Mucosa of gallbladder (tissue), 1 donor: ENCODE measurements around the gene TEF. TPM values are rescaled to one million over a fixed set of nuclear protein-coding genes. Genes with fewer than 3 reads are reported as not detected.

Source experiments
- DNase-seq: peaks from one replicate; pipeline ENCODE4 v3.0.0-alpha.2; 2020; ENCODE audit warnings: low spot score
- total RNA-seq: library from RNA; stranded (reverse); gene quantifications from one replicate; pipeline ENCODE4 v1.2.1, GENCODE V29; 2021
- donor health status: DM: no; HTN: no; CAD: no.

Gene TEF, protein sequence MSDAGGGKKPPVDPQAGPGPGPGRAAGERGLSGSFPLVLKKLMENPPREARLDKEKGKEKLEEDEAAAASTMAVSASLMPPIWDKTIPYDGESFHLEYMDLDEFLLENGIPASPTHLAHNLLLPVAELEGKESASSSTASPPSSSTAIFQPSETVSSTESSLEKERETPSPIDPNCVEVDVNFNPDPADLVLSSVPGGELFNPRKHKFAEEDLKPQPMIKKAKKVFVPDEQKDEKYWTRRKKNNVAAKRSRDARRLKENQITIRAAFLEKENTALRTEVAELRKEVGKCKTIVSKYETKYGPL
- 28.4 TPM for total RNA-seq

DNA sequence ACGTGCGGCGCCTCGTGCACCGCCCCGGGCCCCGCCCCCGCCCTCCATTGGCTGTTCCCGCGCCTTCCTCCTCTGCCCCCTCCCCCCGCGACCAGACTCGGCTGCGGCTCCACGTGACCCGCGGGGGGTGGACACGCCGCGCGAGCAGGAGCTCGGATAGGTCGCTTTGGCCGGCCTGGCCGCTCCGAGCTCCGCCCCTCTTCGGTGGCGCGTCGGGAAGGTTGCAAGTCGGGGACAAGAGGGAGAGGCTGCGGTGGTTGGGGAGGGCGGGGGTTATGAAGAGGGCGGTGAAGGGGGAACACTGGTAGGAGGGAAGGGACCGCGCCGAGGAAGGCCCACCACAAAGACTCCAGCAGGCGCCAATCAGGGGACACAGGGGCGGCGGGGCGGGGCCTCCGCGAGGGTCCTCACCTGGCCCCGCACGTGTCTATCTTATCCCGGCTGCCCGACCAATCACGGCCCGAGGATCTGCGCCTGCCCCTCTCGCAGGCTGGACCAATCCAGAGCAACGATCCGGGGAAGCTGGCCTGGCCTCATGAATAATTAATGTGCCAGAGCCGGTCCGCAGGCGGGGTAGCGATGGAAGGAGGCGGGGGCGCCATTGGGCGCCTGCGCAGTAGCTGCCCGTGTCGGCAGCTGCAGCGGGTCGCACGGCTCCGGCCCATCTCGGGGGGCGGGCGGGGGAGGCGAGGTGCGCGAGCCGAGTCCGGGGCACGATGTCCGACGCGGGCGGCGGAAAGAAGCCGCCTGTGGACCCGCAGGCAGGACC, at the start of gene TEF:
TSS of gene TEF (plus strand) at position 614 of the 769 bp plus-strand sequence. CDS start at position 717, 103 bp downstream.
- DNase-seq = peak; percentile 99

- no peak for DNase-seq
These were observed 49.4 kb upstream of the TEF start for GRCh38 chr22:41332217-41332939.

DNA sequence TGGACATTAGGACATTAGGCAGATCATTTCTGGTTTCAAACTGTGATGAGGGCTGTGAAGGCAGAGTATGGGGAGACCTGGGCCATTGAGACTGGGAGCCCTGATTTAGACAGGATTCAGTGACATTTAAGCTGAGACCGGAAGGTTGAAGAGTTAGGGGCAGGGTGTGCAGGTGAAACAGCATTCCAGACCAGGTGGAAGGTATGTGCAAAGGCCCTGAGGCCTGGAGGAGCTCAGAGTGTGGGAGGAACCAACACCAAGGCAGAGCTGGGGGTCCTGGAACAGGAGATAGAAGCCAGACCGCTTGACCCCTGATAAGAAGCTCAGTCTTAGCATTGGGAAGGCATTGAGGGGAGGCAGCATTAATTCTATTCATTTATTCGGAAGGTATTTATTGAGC, 47.9 kb upstream of the TEF start:
- DNase-seq = no peak

GRCh38 chr22:41334215-41334614, 47.5 kb upstream of the TEF start:
- DNase-seq = no peak

- no peak for DNase-seq
These were observed 46.6 kb upstream of the TEF start for GRCh38 chr22:41334951-41335635.

DNA sequence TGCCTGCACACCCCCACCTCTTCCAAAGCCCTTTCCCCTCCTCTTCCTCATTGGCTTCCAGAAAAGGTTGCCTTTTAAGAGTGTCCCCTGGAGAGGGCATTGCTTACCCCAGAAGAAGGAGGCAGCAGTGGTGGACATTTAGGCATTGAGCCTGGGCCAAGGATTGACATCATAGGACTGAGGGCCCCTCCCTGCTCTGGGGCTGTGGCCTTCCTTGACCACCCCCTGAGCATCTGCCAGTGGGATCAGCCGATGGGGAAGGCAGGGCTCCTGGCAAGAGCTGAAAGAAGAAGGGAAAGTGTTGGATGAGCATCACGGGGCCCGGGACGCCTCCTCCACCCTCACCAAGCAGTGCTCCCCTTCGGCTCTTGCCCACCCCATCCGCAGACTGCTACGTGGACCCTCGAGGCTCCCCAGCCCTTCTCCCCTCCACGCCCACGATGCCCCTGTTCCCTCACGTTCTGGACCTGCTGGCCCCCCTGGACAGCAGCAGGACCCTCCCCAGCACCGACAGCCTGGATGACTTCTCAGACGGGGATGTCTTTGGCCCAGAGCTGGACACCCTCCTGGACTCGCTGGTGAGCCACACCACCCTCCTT, 43.0 kb upstream of the TEF start:
- no peak for DNase-seq

DNA sequence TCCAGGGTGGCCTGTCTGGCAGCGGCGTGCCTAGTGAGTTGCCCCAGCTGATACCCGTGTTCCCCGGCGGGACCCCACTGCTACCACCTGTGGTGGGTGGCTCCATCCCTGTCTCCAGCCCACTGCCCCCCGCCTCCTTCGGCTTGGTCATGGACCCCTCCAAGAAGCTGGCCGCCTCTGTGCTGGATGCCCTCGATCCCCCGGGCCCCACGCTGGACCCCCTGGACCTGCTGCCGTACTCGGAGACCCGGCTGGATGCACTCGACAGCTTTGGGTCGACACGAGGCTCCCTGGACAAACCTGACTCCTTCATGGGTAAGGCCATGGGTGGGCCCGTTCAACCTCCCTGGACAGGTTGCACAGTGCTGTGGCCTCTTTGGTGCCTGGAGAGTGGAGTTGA, 41.9 kb upstream of the TEF start:
- DNase-seq = no peak

GRCh38 chr22:41340357-41340756, 41.4 kb upstream of the TEF start:
- no peak for DNase-seq

- DNase-seq = no peak
These were observed 40.7 kb upstream of the TEF start for GRCh38 chr22:41341012-41341411.

GRCh38 chr22:41341990-41342389, 39.8 kb upstream of the TEF start:
- no peak for DNase-seq

DNA sequence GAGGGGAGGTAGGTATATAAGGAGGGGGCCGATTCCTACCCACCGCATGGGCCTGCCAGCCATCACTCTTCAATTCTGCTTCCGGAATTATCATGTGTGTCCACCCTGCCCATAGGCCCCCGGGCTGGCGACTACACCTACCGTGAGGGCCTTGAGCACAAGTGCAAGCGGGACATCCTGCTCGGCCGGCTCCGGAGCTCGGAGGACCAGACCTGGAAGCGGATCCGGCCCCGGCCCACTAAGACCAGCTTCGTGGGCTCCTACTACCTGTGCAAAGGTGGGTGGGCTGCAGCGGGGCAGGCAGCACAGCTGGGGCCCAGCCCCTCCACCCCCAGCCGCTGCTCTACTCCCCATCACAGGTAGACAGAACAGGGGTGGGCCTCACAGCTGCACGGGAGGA, 38.4 kb upstream of the TEF start:
- no peak for DNase-seq

DNA sequence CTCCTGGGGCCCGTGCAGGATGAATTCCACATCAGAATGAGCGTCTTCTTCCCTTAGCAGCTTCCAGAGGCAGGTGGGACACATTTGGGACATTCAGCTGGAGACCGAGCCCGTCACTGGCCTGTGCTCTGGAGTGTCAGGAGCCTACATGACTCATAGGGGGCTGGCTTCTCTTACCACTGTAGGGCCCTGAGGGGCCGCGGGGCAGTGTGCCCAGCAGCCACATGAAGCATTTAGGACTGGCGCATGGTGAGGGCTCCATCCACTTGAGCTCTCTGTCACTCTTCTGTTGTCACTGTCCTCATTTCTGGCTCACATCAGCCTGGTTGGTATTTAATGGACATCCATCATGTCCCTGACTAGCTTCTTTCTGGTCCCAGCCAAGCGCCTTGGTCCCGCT, 38.0 kb upstream of the TEF start:
- no peak for DNase-seq

GRCh38 chr22:41344189-41344788, 37.5 kb upstream of the TEF start:
- DNase-seq = no peak

DNA sequence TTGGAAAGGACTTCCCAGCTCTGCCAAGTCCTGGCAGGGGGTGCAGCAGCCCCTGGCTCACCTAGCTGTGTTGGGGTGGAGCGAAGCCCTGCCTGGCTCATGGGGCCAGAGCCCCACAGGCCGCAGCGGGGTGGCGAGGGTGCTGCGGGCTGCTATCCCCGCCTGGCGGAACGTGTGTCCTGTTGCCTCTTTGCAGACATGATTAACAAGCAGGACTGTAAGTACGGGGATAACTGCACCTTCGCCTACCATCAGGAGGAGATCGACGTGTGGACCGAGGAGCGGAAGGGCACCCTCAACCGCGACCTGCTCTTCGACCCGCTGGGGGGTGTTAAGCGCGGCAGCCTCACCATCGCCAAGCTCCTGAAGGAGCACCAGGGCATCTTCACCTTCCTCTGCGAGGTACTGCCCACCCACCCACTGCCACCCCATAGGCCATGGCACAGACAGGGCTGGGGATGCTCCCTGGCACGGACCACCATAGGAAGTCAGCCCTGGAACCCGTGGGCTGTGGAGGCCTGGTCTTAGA, 35.9 kb upstream of the TEF start:
- no peak for DNase-seq

- no peak for DNase-seq
These were observed 34.5 kb upstream of the TEF start for GRCh38 chr22:41347066-41347859.

DNA sequence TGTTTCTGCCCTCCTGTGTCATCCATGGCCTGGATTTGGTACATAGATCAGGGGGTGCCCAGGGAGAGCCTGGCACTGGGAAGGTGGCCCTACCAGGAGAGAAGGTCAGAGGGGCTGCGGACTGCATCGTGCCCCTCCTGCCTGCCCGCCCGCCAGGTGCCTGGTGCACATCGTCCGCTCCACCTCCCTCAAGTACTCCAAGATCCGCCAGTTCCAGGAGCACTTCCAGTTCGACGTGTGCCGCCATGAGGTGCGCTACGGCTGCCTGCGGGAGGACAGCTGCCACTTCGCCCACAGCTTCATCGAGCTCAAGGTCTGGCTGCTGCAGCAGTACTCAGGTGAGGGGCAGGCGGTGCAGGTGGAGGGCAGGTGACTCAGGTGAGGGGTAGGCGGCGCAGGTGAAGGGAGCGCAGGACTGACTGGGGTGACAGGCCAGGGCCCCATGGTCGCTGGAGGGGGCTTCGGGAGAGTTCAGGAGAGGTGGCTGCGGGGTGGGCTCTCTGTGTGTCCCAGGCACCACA, 32.7 kb upstream of the TEF start:
- DNase-seq = no peak

DNA sequence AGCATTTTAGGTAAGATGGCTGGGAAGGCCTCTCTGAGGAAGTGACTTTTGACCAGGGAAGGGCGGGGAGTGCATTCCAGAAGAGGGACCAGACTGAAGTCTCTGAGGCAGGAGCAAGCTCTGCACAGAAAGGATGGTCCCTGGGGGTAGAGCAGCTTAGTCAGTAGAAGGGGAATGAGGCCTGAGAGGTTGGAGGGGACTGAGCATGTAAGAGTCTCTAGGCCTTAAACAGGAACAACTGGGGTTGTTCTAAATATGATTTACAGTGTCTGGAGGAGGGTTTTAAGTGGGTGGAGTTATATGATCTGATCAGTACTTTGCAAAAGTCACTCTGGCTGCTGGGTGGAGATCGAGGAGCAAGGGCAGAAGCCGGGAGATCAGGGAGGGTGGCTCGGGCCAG, 31.7 kb upstream of the TEF start:
- DNase-seq = no peak

DNA sequence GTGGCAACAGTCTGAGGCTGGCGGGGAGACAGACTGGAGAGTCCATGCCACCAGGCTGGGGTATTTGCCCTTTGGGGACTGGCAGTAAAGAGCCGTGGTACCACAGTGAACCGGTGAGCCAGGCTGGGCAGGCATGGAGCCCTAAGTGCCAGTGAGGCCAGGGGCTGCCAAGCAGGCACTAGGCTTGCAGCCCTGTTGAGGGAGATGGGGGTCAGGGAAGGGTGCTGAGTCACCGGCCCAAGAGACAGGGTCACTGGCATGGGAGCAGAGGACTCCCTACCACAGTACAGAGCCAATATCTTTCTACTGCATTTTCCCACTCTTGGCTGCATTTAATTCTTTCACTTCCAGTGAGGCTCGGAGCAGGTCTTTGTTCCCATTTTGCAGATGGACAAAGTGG, 30.7 kb upstream of the TEF start:
- no peak for DNase-seq

DNA sequence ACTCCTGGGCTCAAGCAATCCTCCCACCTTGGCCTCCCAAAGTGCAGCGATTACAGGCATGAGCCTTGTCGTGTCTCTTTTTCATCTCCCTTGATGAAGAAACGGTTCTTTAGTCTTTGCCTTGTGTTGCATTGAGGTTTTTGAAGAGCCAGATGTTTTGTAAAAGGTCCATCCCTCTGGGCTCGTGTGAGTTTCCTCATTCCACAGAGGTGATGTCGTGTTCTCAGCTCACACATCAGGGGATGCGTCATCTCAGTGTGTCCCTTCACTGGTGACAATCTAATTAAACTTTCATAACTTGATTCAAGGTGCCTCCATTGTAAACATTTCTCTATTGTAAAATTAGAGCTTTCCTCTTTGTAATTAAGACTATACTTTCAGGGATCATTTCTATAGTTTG, 29.7 kb upstream of the TEF start:
- no peak for DNase-seq
